OCI-LY7 (cell line): ENCODE data around the gene ZC3H14.

ENCODE experiments used
- EZH2phosphoT487 ChIP-seq: fragments of 200-600 bp; sonication (generic); IDR thresholded peaks from 2 replicates; pipeline ENCODE4 v1.6.1; 2018; ENCODE audit warnings: low read depth, borderline replicate concordance, mild to moderate bottlenecking, mixed run types, antibody characterized with exemption, low read length, moderate library complexity, mixed read lengths
- TF ChIP-seq, protein P1 (sequence below): fragments of 200-600 bp; sonication (generic); conservative IDR thresholded peaks from 2 replicates; pipeline ENCODE4 v1.5.1; 2014; ENCODE audit warnings: mild to moderate bottlenecking, antibody characterized with exemption, low read length, moderate library complexity, mixed read lengths

DNA sequence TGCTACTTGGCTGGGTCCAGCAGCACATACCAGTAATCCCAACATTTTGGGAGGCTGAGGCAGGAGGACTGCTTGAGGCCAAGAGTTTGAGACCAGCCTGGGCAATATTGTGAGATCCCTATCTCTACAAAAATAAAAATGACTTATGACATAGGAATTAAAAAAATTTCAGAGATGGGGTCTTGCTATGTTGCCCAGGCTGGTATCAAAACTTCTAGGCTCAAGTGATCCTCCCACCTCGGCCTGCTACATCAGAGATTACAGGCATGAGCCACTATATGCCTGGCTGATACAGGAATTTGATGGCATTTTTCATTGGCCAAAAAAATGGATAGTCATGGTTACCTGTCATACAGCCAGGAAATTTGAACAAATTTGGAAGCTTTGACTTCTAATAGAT, 54.6 kb downstream of the ZC3H14 start:
- TF ChIP-seq, protein P1, sequence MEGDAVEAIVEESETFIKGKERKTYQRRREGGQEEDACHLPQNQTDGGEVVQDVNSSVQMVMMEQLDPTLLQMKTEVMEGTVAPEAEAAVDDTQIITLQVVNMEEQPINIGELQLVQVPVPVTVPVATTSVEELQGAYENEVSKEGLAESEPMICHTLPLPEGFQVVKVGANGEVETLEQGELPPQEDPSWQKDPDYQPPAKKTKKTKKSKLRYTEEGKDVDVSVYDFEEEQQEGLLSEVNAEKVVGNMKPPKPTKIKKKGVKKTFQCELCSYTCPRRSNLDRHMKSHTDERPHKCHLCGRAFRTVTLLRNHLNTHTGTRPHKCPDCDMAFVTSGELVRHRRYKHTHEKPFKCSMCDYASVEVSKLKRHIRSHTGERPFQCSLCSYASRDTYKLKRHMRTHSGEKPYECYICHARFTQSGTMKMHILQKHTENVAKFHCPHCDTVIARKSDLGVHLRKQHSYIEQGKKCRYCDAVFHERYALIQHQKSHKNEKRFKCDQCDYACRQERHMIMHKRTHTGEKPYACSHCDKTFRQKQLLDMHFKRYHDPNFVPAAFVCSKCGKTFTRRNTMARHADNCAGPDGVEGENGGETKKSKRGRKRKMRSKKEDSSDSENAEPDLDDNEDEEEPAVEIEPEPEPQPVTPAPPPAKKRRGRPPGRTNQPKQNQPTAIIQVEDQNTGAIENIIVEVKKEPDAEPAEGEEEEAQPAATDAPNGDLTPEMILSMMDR: no peak
- no peak for TF ChIP-seq EZH2phosphoT487
